Fibroblast of the aortic adventitia (primary cell): ENCODE results near the gene SMARCA4. TPM values are rescaled to one million over a fixed set of nuclear protein-coding genes. Genes with fewer than 3 reads are reported as not detected.
"Not testable (repeated sequence)": the region's sequence is repeated elsewhere in the genome, so short reads cannot be mapped to it uniquely, and the experiment has no call there.

ENCODE experiments used
- DNase-seq: peaks from one replicate; pipeline ENCODE4 v3.0.0-alpha.2; 2010; ENCODE audit warnings: low read depth
- H3K4me3 ChIP-seq: 2 replicates; pipeline ENCODE4 v1.5.1; 2011; ENCODE audit warnings: low read depth, mild to moderate bottlenecking, control low read depth, low read length, moderate library complexity
- CTCF ChIP-seq: IDR thresholded peaks from 2 replicates; pipeline ENCODE4 v1.5.1; 2011; ENCODE audit warnings: mild to moderate bottlenecking, low read length, control low read depth, inconsistent platforms; ENCODE audit not compliant: insufficient read depth
- total RNA-seq: library from RNA; depleted of rRNA; stranded (reverse); fragments of >200 nt; gene quantifications from 2 replicates; pipeline ENCODE4 v1.2.3, GENCODE V29; 2012; ENCODE audit warnings: low replicate concordance

SMARCA4 gene
- total RNA-seq, 1 donor, result 63.8 TPM

GRCh38 chr19:11090997-11091702, 130.3 kb downstream of the SMARCA4 start:
- no peak for TF ChIP-seq CTCF
- peak; percentile 40 for DNase-seq
- peak overlapping the region; percentile 90 for H3K4me3 ChIP-seq

GRCh38 chr19:11091703-11092153, 130.9 kb downstream of the SMARCA4 start:
- TF ChIP-seq CTCF, result no peak
- peak; percentile 90 for DNase-seq
- peak overlapping the region; percentile 90 for H3K4me3 ChIP-seq

GRCh38 chr19:11092181-11092538, 131.3 kb downstream of the SMARCA4 start:
- TF ChIP-seq CTCF, result no peak
- DNase-seq, result peak; percentile 61
- H3K4me3 ChIP-seq, result peak overlapping the region; percentile 90

GRCh38 chr19:11093689-11094238, 132.9 kb downstream of the SMARCA4 start:
- H3K4me3 ChIP-seq, result no peak overlapping the region
- TF ChIP-seq CTCF, result no peak
- DNase-seq, result no peak

- TF ChIP-seq CTCF, result no peak
- no peak overlapping the region for H3K4me3 ChIP-seq
- DNase-seq, result no peak
Observed at GRCh38 chr19:11094520-11094894, 133.7 kb downstream of the SMARCA4 start.

GRCh38 chr19:11096210-11096841, 135.5 kb downstream of the SMARCA4 start:
- H3K4me3 ChIP-seq, result no peak overlapping the region
- peak; percentile 97 for DNase-seq
- TF ChIP-seq CTCF, result no peak

- DNase-seq, result not testable (repeated sequence)
Observed at GRCh38 chr19:11097367-11097766, 136.5 kb downstream of the SMARCA4 start.

More at GRCh38 chr19:11097367-11097766, 136.5 kb downstream of the SMARCA4 start:
- not testable (repeated sequence) for H3K4me3 ChIP-seq
